ENCODE results near the gene SEMA4D.

Gene SEMA4D

GRCh38 chr9:89441655-89441970, 56.3 kb downstream of the SEMA4D start:
- H3K27me3 ChIP-seq (ENCODE audit: low read depth, low read length) = no peaks in the 10 kb centered on the region
- H3K27ac ChIP-seq (ENCODE audit: low read length) = no peak overlapping the region
- no peaks in the 10 kb centered on the region for H3K79me2 ChIP-seq (ENCODE audit: low read length)
- H3K4me1 ChIP-seq (ENCODE audit: low read length) = peaks cover 10% of the 10 kb centered on the region
- peaks cover 16% of the 10 kb centered on the region for H4K20me1 ChIP-seq (ENCODE audit: insufficient read depth, low read length)
- no peak overlapping the region for H3K4me2 ChIP-seq (ENCODE audit: low read length)
- H3K9me3 ChIP-seq (ENCODE audit: insufficient read depth, low read length) = no peaks in the 10 kb centered on the region
- H3K4me3 ChIP-seq (ENCODE audit: low read length) = no peak overlapping the region
- TF ChIP-seq EZH2phosphoT487 (IDR thresholded peaks at IDR 0.05; ENCODE audit: low read depth) (no peak), CTCF (IDR thresholded peaks at IDR 0.05; ENCODE audit: low read depth, low read length) (no peak)
- no peak overlapping the region for H3K9ac ChIP-seq (ENCODE audit: low read length)
- no peak overlapping the region for H2AFZ ChIP-seq (ENCODE audit: low read depth, low read length)
- no peaks in the 10 kb centered on the region for H3K36me3 ChIP-seq (replicated peaks; ENCODE audit: low read depth, low read length)

GRCh38 chr9:89440951-89441654, 56.8 kb downstream of the SEMA4D start:
- Histone ChIP-seq H3K4me2 (ENCODE audit: low read length) (no peak overlapping the region), H3K79me2 (ENCODE audit: low read length) (no peaks in the 10 kb centered on the region), H3K36me3 (replicated peaks; ENCODE audit: low read depth, low read length) (no peaks in the 10 kb centered on the region)

GRCh38 chr9:89440548-89440947, 57.4 kb downstream of the SEMA4D start:
- no peak overlapping the region for H3K4me3 ChIP-seq (ENCODE audit: low read length)
- no peaks in the 10 kb centered on the region for H3K27me3 ChIP-seq (ENCODE audit: low read depth, low read length)
- TF ChIP-seq CTCF (IDR thresholded peaks at IDR 0.05; ENCODE audit: low read depth, low read length) = no peak
- no peak for TF ChIP-seq EZH2phosphoT487 (IDR thresholded peaks at IDR 0.05; ENCODE audit: low read depth)
- H3K27ac ChIP-seq (ENCODE audit: low read length) = no peak overlapping the region
- H3K4me2 ChIP-seq (ENCODE audit: low read length) = no peak overlapping the region
- H3K9ac ChIP-seq (ENCODE audit: low read length) = no peak overlapping the region
- H3K9me3 ChIP-seq (ENCODE audit: insufficient read depth, low read length) = no peaks in the 10 kb centered on the region
- H3K36me3 ChIP-seq (replicated peaks; ENCODE audit: low read depth, low read length) = no peaks in the 10 kb centered on the region
- peaks cover 10% of the 10 kb centered on the region for H3K4me1 ChIP-seq (ENCODE audit: low read length)
- H3K79me2 ChIP-seq (ENCODE audit: low read length) = no peaks in the 10 kb centered on the region
- H2AFZ ChIP-seq (ENCODE audit: low read depth, low read length) = no peak overlapping the region
- H4K20me1 ChIP-seq (ENCODE audit: insufficient read depth, low read length) = peaks cover 16% of the 10 kb centered on the region

More at GRCh38 chr9:89440951-89441654, 56.8 kb downstream of the SEMA4D start:
- H4K20me1 ChIP-seq (ENCODE audit: insufficient read depth, low read length) = peaks cover 16% of the 10 kb centered on the region
- H2AFZ ChIP-seq (ENCODE audit: low read depth, low read length) = no peak overlapping the region
- no peaks in the 10 kb centered on the region for H3K27me3 ChIP-seq (ENCODE audit: low read depth, low read length)
- H3K9me3 ChIP-seq (ENCODE audit: insufficient read depth, low read length) = no peaks in the 10 kb centered on the region
- no peak overlapping the region for H3K27ac ChIP-seq (ENCODE audit: low read length)
- no peak for TF ChIP-seq EZH2phosphoT487 (IDR thresholded peaks at IDR 0.05; ENCODE audit: low read depth)
- TF ChIP-seq CTCF (IDR thresholded peaks at IDR 0.05; ENCODE audit: low read depth, low read length) = no peak
- no peak overlapping the region for H3K9ac ChIP-seq (ENCODE audit: low read length)
- H3K4me3 ChIP-seq (ENCODE audit: low read length) = no peak overlapping the region
- peaks cover 10% of the 10 kb centered on the region for H3K4me1 ChIP-seq (ENCODE audit: low read length)

GRCh38 chr9:89440046-89440445, 57.9 kb downstream of the SEMA4D start:
- H3K9me3 ChIP-seq (ENCODE audit: insufficient read depth, low read length) = no peaks in the 10 kb centered on the region
- H3K4me1 ChIP-seq (ENCODE audit: low read length) = peaks cover 14% of the 10 kb centered on the region
- H3K4me2 ChIP-seq (ENCODE audit: low read length) = no peak overlapping the region
- H3K9ac ChIP-seq (ENCODE audit: low read length) = no peak overlapping the region
- no peak for TF ChIP-seq EZH2phosphoT487 (IDR thresholded peaks at IDR 0.05; ENCODE audit: low read depth)
- TF ChIP-seq CTCF (IDR thresholded peaks at IDR 0.05; ENCODE audit: low read depth, low read length) = no peak
- peaks cover 20% of the 10 kb centered on the region for H4K20me1 ChIP-seq (ENCODE audit: insufficient read depth, low read length)
- H3K27me3 ChIP-seq (ENCODE audit: low read depth, low read length) = no peaks in the 10 kb centered on the region
- H3K4me3 ChIP-seq (ENCODE audit: low read length) = no peak overlapping the region
- H3K36me3 ChIP-seq (replicated peaks; ENCODE audit: low read depth, low read length) = no peaks in the 10 kb centered on the region
- H2AFZ ChIP-seq (ENCODE audit: low read depth, low read length) = no peak overlapping the region
- no peak overlapping the region for H3K27ac ChIP-seq (ENCODE audit: low read length)
- H3K79me2 ChIP-seq (ENCODE audit: low read length) = no peaks in the 10 kb centered on the region
